Chondrocyte (in vitro differentiated cells): ENCODE results near the gene NCAPG2. TPM values are rescaled to one million over a fixed set of nuclear protein-coding genes. Genes with fewer than 3 reads are reported as not detected.
A peak's percentile ranks its signal among the peaks of the same experiment; 100 is the strongest.

Experiments
- DNase-seq: peaks from one replicate; pipeline ENCODE4 v3.0.0; 2021; ENCODE audit warnings: mixed read lengths, low spot score
- H3K27ac Mint-ChIP-seq: one replicate; pipeline ENCODE4 v1.8.0; 2021; ENCODE audit warnings: mild to moderate bottlenecking, moderate library complexity, mixed read lengths; ENCODE audit not compliant: unreplicated experiment
- H3K27me3 Mint-ChIP-seq: 2 replicates; pipeline ENCODE4 v1.8.0; 2021; ENCODE audit warnings: low read depth, mixed read lengths
- H3K36me3 Mint-ChIP-seq: 2 replicates; pipeline ENCODE4 v1.8.0; 2021; ENCODE audit warnings: low read depth, mixed read lengths
- H3K4me1 Mint-ChIP-seq: 2 replicates; pipeline ENCODE4 v1.8.0; 2021; ENCODE audit warnings: low read depth, mild to moderate bottlenecking, mixed read lengths
- H3K4me3 Mint-ChIP-seq: one replicate; pipeline ENCODE4 v1.8.0; 2021; ENCODE audit warnings: mild to moderate bottlenecking, moderate library complexity, mixed read lengths; ENCODE audit not compliant: unreplicated experiment
- H3K9me3 Mint-ChIP-seq: 2 replicates; pipeline ENCODE4 v1.8.0; 2021; ENCODE audit warnings: low read depth, mixed read lengths
- total RNA-seq: library from RNA; stranded (reverse); gene quantifications from 3 replicates; pipeline ENCODE4 v1.2.1, GENCODE V29; 2021
- TF ChIP-seq, protein P1 (sequence below): fragments of 200-600 bp; sonication (generic); IDR thresholded peaks from 2 replicates; pipeline ENCODE4 v1.5.0; 2021; ENCODE audit warnings: antibody characterized with exemption, mild to moderate bottlenecking, moderate library complexity

Gene NCAPG2
- total RNA-seq, 1 donor from 2014 or later: 13.0 TPM

DNA sequence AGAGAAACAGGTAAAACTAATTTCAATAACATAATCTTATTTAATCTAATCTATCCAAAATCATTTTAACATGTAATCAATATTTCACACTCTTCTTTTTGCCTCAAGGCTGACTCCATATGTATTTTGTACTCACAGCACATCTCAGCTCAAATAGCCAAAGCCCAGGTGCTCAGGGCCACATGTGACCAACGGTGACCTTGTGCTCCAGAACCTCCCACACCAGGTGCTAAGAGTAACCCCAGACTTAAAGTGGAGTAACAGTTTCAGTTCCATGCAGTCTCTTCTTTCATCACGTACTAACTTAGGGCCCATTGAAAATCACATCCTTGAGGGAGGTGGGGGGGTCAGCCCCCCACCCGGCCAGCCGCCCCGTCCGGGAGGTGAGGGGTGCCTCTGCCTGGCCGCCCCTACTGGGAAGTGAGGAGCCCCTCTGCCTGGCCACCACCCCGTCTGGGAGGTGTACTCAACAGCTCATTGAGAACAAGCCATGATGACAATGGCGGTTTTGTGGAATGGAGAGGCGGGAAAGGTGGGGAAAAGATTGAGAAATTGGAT is 47.3 kb downstream of the NCAPG2 start:
- no peaks in the 10 kb centered on the region for H3K9me3 Mint-ChIP-seq
- TF ChIP-seq, protein P1, sequence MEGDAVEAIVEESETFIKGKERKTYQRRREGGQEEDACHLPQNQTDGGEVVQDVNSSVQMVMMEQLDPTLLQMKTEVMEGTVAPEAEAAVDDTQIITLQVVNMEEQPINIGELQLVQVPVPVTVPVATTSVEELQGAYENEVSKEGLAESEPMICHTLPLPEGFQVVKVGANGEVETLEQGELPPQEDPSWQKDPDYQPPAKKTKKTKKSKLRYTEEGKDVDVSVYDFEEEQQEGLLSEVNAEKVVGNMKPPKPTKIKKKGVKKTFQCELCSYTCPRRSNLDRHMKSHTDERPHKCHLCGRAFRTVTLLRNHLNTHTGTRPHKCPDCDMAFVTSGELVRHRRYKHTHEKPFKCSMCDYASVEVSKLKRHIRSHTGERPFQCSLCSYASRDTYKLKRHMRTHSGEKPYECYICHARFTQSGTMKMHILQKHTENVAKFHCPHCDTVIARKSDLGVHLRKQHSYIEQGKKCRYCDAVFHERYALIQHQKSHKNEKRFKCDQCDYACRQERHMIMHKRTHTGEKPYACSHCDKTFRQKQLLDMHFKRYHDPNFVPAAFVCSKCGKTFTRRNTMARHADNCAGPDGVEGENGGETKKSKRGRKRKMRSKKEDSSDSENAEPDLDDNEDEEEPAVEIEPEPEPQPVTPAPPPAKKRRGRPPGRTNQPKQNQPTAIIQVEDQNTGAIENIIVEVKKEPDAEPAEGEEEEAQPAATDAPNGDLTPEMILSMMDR: no peak
- H3K27me3 Mint-ChIP-seq: no peaks in the 10 kb centered on the region
- peak overlapping the region; percentile 22 for H3K27ac Mint-ChIP-seq
- no peak for DNase-seq
- H3K4me3 Mint-ChIP-seq: no peak overlapping the region
- peaks cover 7% of the 10 kb centered on the region for H3K36me3 Mint-ChIP-seq
- H3K4me1 Mint-ChIP-seq: peaks cover 11% of the 10 kb centered on the region

DNA sequence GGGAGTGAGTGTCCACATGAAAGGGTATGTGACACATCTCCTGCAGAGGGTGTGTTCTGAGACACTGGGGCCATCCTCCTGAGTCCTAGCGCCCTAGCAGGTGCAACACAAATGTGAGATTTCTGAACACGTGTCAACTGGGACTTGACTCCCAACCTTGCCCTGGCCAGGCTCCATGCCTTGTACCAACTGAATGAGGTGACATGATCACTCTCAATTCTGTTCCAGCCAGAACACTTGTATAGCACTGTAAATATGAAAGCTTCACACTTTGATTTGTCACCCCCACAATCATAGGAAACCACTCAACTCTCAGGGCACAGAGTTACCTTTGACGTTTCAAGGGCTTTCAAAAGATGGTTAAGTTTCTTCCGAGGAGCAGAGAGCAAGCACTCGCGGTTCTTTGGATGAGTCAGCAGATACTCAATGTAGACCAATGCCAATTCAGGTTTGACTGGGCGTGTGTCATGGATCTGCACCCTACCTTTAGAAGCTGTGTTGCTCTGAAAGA is 48.6 kb downstream of the NCAPG2 start:
- Mint-ChIP-seq H3K36me3 (peaks cover 10% of the 10 kb centered on the region), H3K4me1 (peaks cover 12% of the 10 kb centered on the region), H3K27ac (no peak overlapping the region)

DNA sequence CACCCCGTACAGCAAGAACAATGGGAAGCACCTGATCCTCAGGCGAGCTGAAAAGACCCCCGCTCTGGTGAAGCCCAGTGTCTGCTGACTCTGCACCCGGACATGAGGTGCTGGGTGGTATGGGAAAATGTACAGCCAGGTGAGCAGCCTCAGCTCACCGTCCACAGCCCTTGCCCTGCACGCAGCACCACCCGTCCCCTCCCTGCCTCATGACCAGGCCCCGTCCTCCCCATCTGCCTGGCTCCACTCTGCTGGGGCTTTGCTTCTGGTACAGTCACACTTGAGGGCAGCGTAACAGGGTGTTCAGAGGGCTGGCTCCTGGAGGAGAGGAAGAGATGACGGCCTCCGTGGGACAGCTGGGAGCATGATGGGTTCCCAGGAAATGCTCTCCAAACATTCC is 49.1 kb downstream of the NCAPG2 start:
- no peak overlapping the region for H3K27ac Mint-ChIP-seq
- TF ChIP-seq, protein P1: no peak
- H3K36me3 Mint-ChIP-seq: peaks cover 10% of the 10 kb centered on the region
- H3K9me3 Mint-ChIP-seq: no peaks in the 10 kb centered on the region
- H3K4me3 Mint-ChIP-seq: no peak overlapping the region
- H3K27me3 Mint-ChIP-seq: no peaks in the 10 kb centered on the region
- no peak for DNase-seq
- H3K4me1 Mint-ChIP-seq: peaks cover 14% of the 10 kb centered on the region

More for the DNA sequence above, 48.6 kb downstream of the NCAPG2 start:
- Mint-ChIP-seq H3K9me3 (no peaks in the 10 kb centered on the region), H3K27me3 (no peaks in the 10 kb centered on the region), H3K4me3 (no peak overlapping the region)
- DNase-seq: no peak
- TF ChIP-seq, protein P1: no peak

DNA sequence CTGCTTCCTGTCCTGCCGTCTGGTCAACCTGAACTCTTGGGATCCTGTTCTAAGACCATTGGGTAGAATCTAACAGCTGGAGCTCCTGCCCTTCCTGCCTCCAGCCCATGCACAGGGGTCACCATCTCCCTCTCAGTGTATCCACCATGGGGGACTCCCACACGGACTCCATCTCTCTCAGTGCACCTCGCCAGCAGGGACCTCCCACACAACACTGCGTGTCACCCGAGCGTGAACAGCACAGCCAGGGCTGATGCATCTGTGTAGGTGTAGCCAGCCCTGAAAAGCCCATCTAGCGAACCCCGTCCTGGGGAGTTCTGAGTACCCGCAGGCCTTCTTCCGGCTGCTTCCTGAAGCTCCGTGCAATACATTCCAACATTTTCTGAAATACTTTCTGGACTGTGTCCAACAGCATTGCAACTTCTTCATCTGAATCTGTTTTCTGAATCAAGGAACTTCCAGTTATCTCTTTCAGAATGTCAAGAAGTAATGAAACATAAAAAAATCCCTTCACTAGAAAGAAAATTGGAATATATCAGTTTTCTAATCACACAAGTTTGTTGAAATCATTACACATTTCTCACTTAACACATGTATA is 52.5 kb downstream of the NCAPG2 start:
- H3K9me3 Mint-ChIP-seq: no peaks in the 10 kb centered on the region
- peaks cover 30% of the 10 kb centered on the region for H3K4me1 Mint-ChIP-seq
- DNase-seq: no peak
- H3K27me3 Mint-ChIP-seq: no peaks in the 10 kb centered on the region
- no peak overlapping the region for H3K4me3 Mint-ChIP-seq
- peaks cover 10% of the 10 kb centered on the region for H3K36me3 Mint-ChIP-seq
- peak overlapping the region; percentile 3 for H3K27ac Mint-ChIP-seq
- TF ChIP-seq, protein P1: no peak

DNA sequence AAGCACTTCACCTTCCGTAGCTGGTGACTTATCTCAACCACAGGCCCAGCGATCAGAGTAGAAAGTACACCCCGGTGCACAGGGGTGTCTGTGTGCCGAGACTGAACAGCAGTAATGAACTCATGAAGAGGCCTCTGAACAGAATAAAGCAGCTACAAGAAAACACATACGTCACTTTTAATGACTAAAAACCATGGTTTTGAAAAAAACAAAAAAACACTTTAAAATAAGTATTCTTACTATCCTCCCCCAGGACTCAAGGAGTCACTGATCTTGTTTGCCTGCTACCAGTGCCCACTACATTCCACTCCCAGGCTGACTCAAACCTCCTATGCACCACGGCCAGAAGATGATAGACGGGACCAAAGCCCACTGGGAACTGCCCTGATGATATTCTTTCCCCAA is 53.8 kb downstream of the NCAPG2 start:
- Mint-ChIP-seq H3K4me3 (no peak overlapping the region), H3K9me3 (no peaks in the 10 kb centered on the region), H3K36me3 (peaks cover 6% of the 10 kb centered on the region), H3K27me3 (no peaks in the 10 kb centered on the region), H3K4me1 (peaks cover 30% of the 10 kb centered on the region), H3K27ac (peak overlapping the region; percentile 49)
- TF ChIP-seq, protein P1: no peak
- no peak for DNase-seq
